WTC11 (cell line): ENCODE results near the gene MDH1. TPM values are rescaled to one million over a fixed set of nuclear protein-coding genes. Genes with fewer than 3 reads are reported as not detected.
A peak's percentile ranks its signal among the peaks of the same experiment; 100 is the strongest.

Experiments used
- ATAC-seq: fragments of 200-7000 bp; cut with Tn5 transposase; 2 replicates; pipeline ENCODE4 v1.10.0; 2021; ENCODE audit warnings: mild to moderate bottlenecking, moderate library complexity
- CTCF ChIA-PET: fragments of 300-600 bp; sonication (Branson Sonifier 250); formaldehyde crosslinking; loops from one replicate; lab custom pipeline; 2021; ENCODE audit warnings: antibody characterized with exemption; lab: Charles Lee
- POLR2A ChIA-PET: fragments of 350-600 bp; sonication (Branson Sonifier 250); formaldehyde crosslinking; loops from one replicate; lab custom pipeline; 2021; ENCODE audit warnings: antibody characterized with exemption; lab: Charles Lee
- DNase-seq: peaks from one replicate; pipeline ENCODE4 v3.0.0; 2021; ENCODE audit warnings: low spot score
- H3K27ac Mint-ChIP-seq: 2 replicates; pipeline ENCODE4 v1.8.0; 2021; ENCODE audit warnings: mixed read lengths
- H3K27me3 Mint-ChIP-seq: 2 replicates; pipeline ENCODE4 v1.8.0; 2021; ENCODE audit warnings: low read depth, mild to moderate bottlenecking, moderate library complexity, mixed read lengths
- H3K36me3 Mint-ChIP-seq: 2 replicates; pipeline ENCODE4 v1.8.0; 2021; ENCODE audit warnings: mixed read lengths
- H3K4me1 Mint-ChIP-seq: 2 replicates; pipeline ENCODE4 v1.8.0; 2022; ENCODE audit warnings: mixed read lengths
- H3K4me3 Mint-ChIP-seq: 2 replicates; pipeline ENCODE4 v1.8.0; 2021; ENCODE audit warnings: mild to moderate bottlenecking, moderate library complexity, mixed read lengths
- H3K9me3 Mint-ChIP-seq: 2 replicates; pipeline ENCODE4 v1.8.0; 2021; ENCODE audit warnings: mixed read lengths
- ATF2 ChIP-seq: sonication (generic); formaldehyde crosslinking; IDR thresholded peaks from 2 replicates; pipeline ENCODE4 v1.8.1; 2022; ENCODE audit warnings: low read depth, missing genetic modification reagents, borderline replicate concordance
- CREB1 ChIP-seq: sonication (generic); formaldehyde crosslinking; IDR thresholded peaks from 2 replicates; pipeline ENCODE4 v1.8.0; 2023; ENCODE audit warnings: mild to moderate bottlenecking, missing genetic modification reagents
- FOXK1 ChIP-seq: sonication (generic); formaldehyde crosslinking; IDR thresholded peaks from 2 replicates; pipeline ENCODE4 v1.8.0; 2022; ENCODE audit warnings: mild to moderate bottlenecking, moderate library complexity, missing genetic modification reagents
- NR3C1 ChIP-seq: sonication (generic); formaldehyde crosslinking; conservative IDR thresholded peaks from 2 replicates; pipeline ENCODE4 v1.8.1; 2023; ENCODE audit warnings: low read depth, mild to moderate bottlenecking, missing genetic modification reagents
- TEAD4 ChIP-seq: sonication (generic); formaldehyde crosslinking; IDR thresholded peaks from 2 replicates; pipeline ENCODE4 v1.8.0; 2022; ENCODE audit warnings: mild to moderate bottlenecking, missing genetic modification reagents
- ZNF416 ChIP-seq: fragments of 250-450 bp; sonication (Bioruptor Pico); IDR thresholded peaks from 2 replicates; pipeline ENCODE4 v1.9.0; 2021; ENCODE audit warnings: mild to moderate bottlenecking, inconsistent platforms
- total RNA-seq: library from RNA; stranded (reverse); gene quantifications from 3 replicates; pipeline ENCODE4 v1.2.3, GENCODE V29; 2021
- TF ChIP-seq, protein P1 (sequence below): fragments of 250-450 bp; sonication (Bioruptor Pico); IDR thresholded peaks from 2 replicates; pipeline ENCODE4 v1.9.0; 2021; ENCODE audit warnings: mild to moderate bottlenecking, borderline replicate concordance
- TF ChIP-seq, protein P2 (sequence below): sonication (generic); formaldehyde crosslinking; conservative IDR thresholded peaks from 2 replicates; pipeline ENCODE4 v1.8.1; 2023; ENCODE audit warnings: mild to moderate bottlenecking, low read depth, missing genetic modification reagents, moderate library complexity
- TF ChIP-seq, protein P3 (sequence below): sonication (generic); formaldehyde crosslinking; IDR thresholded peaks from 2 replicates; pipeline ENCODE4 v1.8.0; 2022; ENCODE audit warnings: mild to moderate bottlenecking, missing genetic modification reagents

Gene MDH1
- total RNA-seq, 1 experiment from 2014 or later: 259 TPM

DNA sequence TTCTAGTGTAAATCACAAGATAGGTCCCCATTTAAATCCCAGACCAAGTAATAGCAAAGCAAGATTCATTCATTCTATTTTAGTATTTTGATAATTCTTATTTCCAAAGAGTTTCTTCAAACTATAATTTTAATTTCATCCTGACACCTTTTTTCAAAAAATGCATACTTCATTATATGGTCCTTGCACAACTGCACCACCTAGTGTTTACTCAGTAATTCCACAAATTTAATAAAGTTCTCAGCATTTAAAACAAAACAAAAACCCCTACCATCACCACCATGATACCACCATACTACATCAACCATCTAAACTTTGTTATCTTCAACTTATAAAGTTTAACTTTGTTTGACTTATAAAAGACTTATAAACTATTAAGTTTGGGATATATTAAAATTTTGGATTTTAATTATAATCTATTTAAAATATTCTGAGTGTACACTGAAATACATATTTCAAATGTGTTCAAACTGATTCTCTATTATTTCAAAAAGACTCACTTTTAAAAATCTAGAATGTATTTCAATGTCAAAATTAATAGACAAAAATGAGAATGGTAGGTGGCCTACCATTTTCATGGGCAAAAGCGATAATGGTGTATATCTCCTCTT, 44.6 kb upstream of the MDH1 start (continued):
- TF ChIP-seq, protein P1, sequence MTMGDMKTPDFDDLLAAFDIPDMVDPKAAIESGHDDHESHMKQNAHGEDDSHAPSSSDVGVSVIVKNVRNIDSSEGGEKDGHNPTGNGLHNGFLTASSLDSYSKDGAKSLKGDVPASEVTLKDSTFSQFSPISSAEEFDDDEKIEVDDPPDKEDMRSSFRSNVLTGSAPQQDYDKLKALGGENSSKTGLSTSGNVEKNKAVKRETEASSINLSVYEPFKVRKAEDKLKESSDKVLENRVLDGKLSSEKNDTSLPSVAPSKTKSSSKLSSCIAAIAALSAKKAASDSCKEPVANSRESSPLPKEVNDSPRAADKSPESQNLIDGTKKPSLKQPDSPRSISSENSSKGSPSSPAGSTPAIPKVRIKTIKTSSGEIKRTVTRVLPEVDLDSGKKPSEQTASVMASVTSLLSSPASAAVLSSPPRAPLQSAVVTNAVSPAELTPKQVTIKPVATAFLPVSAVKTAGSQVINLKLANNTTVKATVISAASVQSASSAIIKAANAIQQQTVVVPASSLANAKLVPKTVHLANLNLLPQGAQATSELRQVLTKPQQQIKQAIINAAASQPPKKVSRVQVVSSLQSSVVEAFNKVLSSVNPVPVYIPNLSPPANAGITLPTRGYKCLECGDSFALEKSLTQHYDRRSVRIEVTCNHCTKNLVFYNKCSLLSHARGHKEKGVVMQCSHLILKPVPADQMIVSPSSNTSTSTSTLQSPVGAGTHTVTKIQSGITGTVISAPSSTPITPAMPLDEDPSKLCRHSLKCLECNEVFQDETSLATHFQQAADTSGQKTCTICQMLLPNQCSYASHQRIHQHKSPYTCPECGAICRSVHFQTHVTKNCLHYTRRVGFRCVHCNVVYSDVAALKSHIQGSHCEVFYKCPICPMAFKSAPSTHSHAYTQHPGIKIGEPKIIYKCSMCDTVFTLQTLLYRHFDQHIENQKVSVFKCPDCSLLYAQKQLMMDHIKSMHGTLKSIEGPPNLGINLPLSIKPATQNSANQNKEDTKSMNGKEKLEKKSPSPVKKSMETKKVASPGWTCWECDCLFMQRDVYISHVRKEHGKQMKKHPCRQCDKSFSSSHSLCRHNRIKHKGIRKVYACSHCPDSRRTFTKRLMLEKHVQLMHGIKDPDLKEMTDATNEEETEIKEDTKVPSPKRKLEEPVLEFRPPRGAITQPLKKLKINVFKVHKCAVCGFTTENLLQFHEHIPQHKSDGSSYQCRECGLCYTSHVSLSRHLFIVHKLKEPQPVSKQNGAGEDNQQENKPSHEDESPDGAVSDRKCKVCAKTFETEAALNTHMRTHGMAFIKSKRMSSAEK (CRISPR knock-in tag): no peak
- no peak for TF ChIP-seq FOXK1
- TF ChIP-seq CREB1 (CRISPR knock-in tag): no peak
- no peak for TF ChIP-seq NR3C1 (CRISPR knock-in tag)

- CTCF ChIA-PET: no interaction called here
- Mint-ChIP-seq H3K36me3 (no peaks in the 10 kb centered on the region), H3K27me3 (no peaks in the 10 kb centered on the region), H3K9me3 (no peaks in the 10 kb centered on the region), H3K27ac (peak overlapping the region; percentile 83; the same call in 1 of the 2 replicates), H3K4me1 (peaks cover 4% of the 10 kb centered on the region), H3K4me3 (no peak overlapping the region)
- ATAC-seq: no peak
- POLR2A ChIA-PET: no interaction called here
- DNase-seq: no peak
- TF ChIP-seq, protein P2, sequence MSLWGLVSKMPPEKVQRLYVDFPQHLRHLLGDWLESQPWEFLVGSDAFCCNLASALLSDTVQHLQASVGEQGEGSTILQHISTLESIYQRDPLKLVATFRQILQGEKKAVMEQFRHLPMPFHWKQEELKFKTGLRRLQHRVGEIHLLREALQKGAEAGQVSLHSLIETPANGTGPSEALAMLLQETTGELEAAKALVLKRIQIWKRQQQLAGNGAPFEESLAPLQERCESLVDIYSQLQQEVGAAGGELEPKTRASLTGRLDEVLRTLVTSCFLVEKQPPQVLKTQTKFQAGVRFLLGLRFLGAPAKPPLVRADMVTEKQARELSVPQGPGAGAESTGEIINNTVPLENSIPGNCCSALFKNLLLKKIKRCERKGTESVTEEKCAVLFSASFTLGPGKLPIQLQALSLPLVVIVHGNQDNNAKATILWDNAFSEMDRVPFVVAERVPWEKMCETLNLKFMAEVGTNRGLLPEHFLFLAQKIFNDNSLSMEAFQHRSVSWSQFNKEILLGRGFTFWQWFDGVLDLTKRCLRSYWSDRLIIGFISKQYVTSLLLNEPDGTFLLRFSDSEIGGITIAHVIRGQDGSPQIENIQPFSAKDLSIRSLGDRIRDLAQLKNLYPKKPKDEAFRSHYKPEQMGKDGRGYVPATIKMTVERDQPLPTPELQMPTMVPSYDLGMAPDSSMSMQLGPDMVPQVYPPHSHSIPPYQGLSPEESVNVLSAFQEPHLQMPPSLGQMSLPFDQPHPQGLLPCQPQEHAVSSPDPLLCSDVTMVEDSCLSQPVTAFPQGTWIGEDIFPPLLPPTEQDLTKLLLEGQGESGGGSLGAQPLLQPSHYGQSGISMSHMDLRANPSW: no peak
These were observed 43.7 kb upstream of the MDH1 start for GRCh38 chr2:63545023-63545422.

DNA sequence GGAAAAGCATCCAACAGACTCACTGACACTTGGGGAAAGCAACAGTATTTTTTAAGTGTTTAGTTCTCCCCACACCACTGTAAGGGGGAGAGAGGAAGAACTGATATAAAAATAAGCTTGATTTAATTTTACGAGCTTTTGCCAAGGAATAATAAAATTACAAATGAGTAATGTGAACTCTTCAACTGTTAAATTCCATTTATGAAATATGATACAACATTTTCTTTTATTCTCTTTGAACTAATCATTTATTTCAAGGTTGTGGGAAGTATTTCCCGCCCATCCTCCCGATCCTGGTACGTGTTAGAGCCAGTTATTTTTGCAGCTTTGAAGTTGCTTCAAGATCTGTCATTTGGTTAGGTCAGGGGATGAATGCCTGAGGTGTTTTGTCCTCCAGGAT, 35.7 kb upstream of the MDH1 start:
- Mint-ChIP-seq H3K27me3 (no peaks in the 10 kb centered on the region), H3K4me1 (peaks cover 18% of the 10 kb centered on the region), H3K36me3 (peaks cover 19% of the 10 kb centered on the region), H3K27ac (no peak overlapping the region), H3K9me3 (peaks cover 23% of the 10 kb centered on the region), H3K4me3 (no peak overlapping the region)
- no peak for ATAC-seq
- ChIA-PET CTCF (interaction anchor here (1.2 kb wide), 1 partner anchor 10 kb away, joined by 4 read pairs; no protein-coding TSS in a partner anchor), POLR2A (no interaction called here)
- no peak for DNase-seq
- TF ChIP-seq ATF2 (CRISPR knock-in tag): no peak
- TF ChIP-seq ZNF416 (CRISPR knock-in tag): no peak

DNA sequence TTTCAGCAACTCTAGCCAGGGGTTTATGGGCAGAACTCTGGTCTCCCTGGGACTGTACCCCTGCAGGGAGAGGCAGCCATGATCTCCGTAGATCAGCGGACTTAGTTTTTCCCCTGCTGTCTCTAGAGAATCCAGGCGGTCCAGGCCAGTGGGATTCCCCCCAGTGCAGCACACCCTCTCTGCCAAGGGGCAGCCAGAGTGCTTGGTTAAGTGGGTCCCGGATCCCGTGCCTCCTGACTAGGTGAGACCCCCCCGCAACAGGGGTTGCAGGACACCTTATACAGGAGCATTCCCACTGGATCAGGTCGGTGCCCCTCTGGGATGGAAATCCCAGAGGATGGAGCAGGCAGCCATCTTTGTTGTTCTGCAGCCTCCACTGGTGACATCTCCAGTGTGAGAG, 33.5 kb upstream of the MDH1 start:
- CTCF ChIA-PET: no interaction called here
- no peak for DNase-seq
- TF ChIP-seq FOXK1 (no peak), NR3C1 (CRISPR knock-in tag) (no peak), TEAD4 (CRISPR knock-in tag) (no peak)
- TF ChIP-seq, protein P3, sequence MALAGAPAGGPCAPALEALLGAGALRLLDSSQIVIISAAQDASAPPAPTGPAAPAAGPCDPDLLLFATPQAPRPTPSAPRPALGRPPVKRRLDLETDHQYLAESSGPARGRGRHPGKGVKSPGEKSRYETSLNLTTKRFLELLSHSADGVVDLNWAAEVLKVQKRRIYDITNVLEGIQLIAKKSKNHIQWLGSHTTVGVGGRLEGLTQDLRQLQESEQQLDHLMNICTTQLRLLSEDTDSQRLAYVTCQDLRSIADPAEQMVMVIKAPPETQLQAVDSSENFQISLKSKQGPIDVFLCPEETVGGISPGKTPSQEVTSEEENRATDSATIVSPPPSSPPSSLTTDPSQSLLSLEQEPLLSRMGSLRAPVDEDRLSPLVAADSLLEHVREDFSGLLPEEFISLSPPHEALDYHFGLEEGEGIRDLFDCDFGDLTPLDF (CRISPR knock-in tag): no peak
- TF ChIP-seq, all 79 proteins: peak for 0
- Mint-ChIP-seq H3K4me1 (peaks cover 18% of the 10 kb centered on the region), H3K9me3 (peaks cover 41% of the 10 kb centered on the region), H3K36me3 (peaks cover 36% of the 10 kb centered on the region), H3K27ac (no peak overlapping the region), H3K4me3 (peak overlapping the region; percentile 24; the same call in 1 of the 2 replicates), H3K27me3 (no peaks in the 10 kb centered on the region)
- no peak for ATAC-seq
- POLR2A ChIA-PET: no interaction called here
